Loucy (cell line): ENCODE measurements around the gene PEX19.

Experiments
- CTCF ChIP-seq: fragments of 200-600 bp; sonication (generic); conservative IDR thresholded peaks from 2 replicates; pipeline ENCODE4 v1.5.1; 2014; ENCODE audit warnings: mild to moderate bottlenecking, antibody characterized with exemption, low read length
- EZH2phosphoT487 ChIP-seq: fragments of 200-600 bp; IDR thresholded peaks from 2 replicates; pipeline ENCODE4 v1.6.1; 2018; ENCODE audit warnings: antibody characterized with exemption, mild to moderate bottlenecking, moderate library complexity, borderline replicate concordance

- TF ChIP-seq CTCF: no peak
- no peak for TF ChIP-seq EZH2phosphoT487
Observed at GRCh38 chr1:160277330-160277729, 7.6 kb downstream of the PEX19 start.
